GM19239 (cell line): ENCODE results near the gene USP48.

Source experiments
- DNase-seq: peaks from one replicate; pipeline ENCODE4 v3.0.0; 2011; ENCODE audit warnings: low spot score; ENCODE audit not compliant: insufficient read length
- FAIRE-seq: peaks from 2 replicates; lab custom pipeline; 2011; peaks lifted over from hg19 to GRCh38; lab: Jason Lieb, UNC

Gene USP48

DNA sequence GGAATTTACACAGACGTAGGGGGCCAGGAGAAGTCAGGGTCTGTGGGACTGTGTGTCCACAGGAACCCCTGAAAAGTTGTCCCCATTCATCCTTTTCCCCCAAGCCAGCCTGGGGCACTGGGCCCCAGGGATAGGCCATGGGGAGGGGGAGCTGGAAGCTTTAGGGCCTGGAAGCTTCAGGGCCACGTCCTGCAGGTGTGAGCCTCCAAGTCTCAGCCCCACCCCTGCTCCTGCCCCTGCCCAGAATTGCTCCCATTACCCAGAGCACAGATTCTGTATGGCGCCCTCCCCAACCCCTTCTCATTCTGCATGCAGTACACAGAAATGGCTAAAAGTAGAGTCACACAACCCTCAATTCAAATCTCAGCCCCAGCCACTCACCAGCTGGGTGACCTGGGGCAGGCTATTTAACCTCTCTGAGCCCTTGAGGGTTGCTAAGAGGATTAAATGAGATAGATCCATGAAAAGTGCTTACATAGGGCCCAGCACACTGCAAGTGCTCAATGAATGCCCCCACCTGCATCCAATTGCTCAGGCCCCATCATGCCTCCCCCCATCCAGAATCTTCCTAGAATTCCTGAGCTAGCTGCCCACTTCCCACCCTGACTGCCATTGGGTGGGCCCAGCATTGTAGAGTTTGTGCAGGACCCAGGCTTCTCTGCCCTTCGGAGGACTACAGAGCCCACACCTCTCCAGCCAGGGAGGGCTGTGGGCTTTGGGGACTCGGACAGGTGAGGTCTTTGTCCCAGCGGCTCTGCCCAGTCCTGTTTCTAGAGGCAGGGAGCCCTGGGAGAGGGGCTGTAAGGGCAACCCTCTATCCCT is 120.3 kb downstream of the USP48 start:
- DNase-seq (no peak), FAIRE-seq (no peak)

DNA sequence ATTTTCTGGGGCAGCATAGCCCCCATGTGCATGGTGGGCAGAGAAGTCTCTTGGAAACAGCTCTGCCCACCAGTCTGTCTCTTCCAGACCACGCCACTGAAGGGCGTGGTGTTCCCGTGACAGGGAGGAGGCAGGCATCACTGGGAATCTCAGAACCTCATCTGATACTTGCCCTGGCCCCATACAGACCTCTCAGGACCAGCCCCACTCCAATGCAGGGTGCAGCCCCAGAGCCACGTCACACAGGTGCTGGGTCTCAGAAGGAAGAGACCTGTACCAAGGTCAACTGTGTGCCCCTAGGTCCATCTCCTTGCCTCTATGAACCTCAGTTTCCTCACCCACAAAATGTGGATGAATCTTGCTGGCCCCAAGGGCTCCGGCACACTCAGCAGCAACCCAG is 121.1 kb downstream of the USP48 start:
- no peak for DNase-seq
- no peak for FAIRE-seq

DNA sequence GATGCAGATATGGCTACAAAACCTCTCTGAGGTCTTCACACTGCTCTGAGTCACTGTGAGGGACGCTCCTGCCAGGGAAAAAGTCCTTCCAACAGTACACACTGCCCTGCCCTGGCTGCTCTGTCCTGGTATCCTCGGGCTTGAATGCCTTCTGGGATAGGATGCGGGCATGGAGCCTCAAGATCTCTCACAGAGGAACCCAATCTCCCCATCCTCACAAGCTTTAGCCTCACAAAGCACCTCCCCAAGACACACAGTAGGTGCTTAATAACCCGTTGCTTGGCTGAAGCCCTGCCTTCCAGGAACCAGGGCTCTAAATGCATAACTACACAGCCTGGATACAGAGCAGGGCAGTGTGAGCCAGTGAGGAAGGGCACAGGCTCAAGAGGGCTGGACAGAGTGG is 123.0 kb downstream of the USP48 start:
- no peak for FAIRE-seq

DNA sequence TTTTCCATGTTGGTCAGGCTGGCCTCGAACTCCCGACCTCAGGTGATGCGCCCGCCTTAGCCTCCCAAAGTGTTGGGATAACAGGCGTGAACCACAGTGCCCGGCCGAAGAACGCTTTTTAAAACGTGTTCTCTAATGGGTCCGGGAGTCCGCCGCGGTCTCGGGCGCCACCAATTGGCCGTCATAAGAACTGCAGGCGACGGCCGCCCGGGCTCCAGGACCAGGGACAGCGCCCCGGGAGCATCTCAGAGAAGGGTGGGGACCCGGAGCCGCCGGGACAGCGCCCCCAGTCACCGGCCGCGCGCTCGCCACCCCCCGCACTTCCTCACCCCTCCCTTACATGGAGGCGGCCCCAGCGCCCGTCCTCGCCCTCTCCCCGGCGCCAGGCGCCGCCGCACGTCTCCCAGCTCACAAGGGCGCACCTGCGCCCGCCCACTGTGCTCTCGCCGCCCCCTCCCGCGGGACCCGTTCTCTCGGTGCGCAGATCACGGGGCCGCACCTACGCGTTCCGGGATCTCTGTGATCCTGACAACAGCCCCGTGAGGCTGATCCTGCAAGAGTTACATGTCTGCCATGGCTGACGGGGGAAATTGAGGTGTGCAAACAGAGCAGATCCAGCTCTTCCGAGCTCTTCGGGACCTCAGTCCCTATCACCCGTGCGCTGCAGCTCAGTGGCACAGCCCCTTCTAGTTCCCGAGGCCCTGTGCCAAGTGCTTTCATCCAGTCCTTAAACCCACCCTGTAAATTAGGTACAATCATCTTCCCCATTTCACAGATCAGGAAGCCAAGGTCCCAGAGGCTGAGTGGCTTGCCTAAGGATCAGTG is 123.6 kb downstream of the USP48 start:
- DNase-seq (peak; percentile 93), FAIRE-seq (no peak)

More for the DNA sequence above, 123.0 kb downstream of the USP48 start:
- DNase-seq, result no peak

DNA sequence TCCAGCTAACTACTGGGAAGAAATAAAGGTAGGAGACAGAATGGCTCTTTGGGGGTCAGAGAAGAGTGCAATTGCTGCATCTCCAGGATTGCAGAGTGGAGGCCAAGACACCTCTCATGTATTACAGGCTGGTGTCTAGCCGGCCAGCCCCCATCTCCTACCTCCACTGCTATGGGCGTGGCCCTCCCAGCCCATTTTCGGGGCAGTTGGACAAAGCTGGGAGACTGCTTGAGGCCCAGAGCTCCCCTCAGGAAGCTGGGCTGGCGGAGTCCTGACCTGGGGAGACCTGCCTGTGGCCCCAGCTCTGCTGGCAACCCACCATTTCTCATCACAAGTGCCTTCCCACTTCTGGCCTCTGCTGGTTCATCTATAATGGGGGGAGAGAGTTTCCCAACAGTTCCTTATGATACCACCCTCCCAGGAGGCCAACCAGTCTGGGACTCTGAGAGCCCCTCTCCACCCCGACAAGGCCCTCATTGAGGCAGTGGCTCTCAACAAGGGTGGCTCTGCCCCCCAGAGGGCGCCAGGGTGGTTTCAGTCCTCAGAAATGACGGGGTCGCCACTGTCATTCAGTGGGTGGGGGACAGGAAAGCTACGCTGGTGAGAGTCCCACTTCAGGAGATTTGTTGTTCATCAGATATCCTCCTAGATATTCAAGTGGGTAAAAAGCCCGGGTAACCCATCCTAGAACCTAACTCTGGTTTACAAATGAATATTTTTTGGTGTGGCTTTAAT is 125.3 kb downstream of the USP48 start:
- FAIRE-seq (no peak), DNase-seq (no peak)

DNA sequence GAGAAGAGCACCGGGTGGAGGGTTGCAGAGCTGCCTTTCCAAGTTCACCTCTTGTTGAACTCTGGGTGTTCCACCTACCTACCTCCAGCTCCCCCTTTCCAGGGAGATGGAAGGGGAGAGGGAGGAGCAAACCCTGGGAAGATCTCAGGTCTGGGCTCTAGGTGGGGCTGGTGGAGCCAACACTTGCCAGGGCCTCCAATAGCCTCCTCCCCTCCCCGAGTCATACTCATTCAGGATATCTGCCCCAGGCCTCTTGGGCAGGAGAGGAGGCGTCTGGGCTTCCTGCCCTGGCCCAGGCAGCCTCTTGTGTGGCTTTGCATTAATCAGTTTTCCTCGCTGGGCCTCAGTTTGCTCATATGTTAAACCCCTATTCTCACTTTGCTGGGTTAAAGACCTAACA is 127.2 kb downstream of the USP48 start:
- FAIRE-seq (no peak), DNase-seq (no peak)

DNA sequence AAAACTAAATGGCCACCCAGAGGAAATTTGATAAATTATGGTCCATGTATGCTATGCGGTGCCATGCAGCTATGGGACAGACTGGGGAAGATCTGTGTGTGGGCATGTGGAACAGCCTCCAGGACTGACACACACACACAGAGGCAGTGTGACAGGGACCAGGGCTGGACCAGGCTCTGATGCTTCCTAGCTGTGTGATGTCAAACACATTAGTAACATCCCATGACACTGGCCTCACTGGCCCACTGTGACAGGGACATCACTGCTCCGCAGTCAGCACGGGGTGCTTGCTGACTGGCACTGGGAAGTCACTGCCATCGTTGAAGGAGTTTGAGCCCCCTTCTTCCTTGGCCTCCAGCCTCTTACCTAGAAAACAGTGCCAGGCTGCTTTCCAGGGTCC is 127.7 kb downstream of the USP48 start:
- FAIRE-seq, result no peak
- no peak for DNase-seq

DNA sequence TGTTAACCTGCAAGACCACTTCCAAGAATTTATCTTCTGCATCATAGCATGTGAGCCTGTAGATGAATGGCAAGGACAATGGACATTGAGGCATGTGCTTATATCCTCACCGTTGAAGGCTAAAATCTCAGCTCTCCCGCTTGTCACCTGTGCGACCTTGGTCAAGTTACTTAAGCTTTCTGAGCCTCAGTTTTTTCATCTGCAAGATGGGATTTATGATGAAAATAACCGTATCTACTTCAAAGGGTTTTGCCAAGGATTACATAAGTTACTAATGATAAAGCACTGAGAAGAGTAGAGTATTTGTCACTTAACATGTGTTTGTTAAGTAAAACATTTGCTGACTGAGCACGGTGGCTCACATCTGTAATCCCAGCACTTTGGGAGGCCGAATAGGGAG is 128.7 kb downstream of the USP48 start:
- no peak for DNase-seq
- FAIRE-seq, result no peak

DNA sequence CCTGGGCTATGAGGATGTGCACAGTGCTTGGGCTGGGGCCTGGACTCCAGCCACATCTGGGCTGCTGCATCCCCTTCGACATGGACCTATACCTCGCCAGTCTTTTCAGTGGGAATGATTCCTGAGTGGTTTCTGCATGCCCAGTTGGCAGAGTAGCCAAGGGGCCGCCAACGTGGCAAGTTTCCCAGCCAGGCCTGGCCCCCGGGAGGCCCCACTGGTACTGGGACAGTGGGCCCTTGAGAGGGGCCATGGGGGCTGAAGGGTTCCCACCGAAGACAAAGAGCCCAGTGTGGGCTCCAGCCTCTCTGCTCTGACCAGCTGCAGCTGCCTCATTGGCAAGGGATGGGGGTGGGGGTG is 129.2 kb downstream of the USP48 start:
- FAIRE-seq, result no peak
- DNase-seq, result no peak

DNA sequence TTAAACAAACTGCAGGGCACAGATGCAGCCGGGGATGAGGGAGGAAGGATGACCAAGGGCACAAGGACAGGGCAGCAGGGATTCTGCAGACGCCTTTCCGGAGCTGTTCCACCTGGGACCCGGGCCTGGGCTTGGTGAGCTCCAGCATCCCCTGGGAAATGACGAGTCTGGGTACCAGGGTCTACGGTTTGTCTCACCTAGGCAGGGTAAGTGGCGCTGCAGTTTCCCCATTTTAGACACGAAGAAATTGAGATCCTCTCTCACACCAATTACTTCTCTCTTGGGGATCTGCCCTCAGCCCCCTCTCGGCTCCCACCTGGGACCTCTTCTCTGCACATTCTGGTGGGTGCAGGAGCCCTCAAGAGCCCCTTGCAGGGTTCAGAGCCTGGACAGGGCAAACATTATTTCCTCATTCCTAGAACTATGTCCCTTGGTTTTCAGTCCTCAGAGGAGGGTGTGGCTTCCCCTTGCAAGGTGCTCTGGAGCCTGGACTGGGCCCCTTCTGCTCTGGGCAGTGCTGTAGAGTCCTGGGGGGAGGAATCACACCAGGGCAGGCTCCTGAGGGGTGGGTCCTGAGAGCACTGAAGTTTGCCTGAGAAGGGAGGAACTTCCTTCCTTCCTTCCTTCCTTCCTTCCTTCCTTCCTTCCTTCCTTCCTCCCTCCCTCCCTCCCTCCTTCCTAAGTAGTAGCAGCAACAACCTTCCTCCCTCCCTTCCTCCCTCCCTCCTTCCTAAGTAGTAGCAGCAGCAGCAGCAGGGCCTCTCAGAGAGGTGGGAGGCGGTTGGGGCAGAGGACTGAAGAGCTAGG is 129.8 kb downstream of the USP48 start:
- FAIRE-seq (no peak), DNase-seq (no peak)

DNA sequence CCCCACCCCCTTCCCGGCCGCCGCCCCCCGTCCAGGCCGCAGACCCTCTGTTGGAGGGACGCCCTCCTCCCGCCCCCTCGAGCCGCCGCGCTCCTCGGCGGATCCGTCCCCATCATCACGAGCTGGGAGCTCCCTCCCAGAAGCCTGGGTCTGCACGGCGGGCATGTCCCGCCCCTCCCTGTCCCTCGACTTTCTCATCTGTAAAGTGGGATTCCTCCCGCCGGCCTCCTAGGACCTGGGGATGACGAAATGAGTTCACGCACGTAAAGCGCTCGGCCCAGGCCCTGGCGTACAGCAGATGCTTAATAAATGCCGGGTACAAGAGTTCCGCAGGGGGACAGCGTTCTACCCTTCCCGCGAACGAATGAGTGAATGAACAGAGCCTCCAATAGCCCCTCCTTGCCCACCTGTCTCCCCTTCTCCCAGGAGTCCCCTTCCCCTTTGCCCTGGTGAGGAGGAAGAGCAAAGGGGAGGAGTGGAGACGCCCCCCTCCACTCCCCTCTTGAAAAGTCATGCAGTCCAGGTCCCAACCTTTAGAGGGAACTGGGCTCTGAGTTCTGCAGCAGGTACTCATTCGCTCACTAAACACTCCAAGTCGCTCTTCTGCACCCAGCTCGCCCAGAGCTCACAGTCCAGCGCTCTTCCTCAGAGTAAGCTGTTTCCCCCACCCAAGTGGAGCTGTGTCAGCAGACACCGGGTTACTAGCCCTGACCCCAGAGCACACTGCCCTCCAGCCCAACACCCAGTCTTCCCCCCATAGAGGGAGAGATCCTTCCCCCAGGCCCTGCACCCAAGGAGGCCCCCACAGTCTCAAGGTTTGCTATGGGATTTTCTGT is 130.6 kb downstream of the USP48 start:
- DNase-seq (no peak), FAIRE-seq (no peak)

DNA sequence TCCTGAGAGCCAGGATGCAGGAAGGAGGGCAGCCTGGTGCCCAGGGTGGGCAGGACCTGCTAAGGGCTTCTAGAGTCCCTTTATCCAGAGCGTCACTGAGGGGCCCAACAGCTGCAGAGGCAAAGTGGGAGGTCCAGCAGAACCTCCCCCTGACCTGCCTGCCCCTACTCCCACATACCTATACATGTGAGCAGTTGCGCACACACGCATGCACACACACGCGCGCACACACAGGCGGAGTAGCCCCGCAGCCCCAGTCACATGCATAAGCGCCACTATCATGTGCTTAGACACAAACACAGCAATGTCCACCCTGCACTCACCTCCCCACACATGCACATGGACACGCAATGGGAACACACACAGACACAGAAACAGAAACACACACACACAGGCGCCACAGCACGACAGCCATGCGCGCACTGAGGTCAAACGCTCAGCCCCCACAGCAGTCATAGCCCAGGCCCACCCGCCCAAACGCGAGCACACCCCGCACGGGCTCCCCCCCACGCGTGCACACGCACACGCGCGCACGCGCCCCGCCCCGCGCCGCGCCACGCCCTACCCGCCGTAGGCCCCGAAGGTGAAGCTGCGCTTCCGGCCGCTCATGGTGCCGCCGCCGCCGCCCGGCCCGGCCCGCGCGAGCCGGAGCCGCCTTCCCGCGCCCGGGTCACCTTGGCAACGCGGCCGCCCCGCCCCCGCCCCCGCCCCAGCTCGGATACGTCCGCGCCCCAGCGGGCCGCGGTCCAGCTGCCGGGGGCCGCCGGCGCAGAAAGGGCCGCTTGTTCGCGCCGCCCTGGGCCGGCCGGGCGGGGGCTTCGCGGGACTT is 131.5 kb downstream of the USP48 start:
- DNase-seq, result no peak
- FAIRE-seq, result no peak

DNA sequence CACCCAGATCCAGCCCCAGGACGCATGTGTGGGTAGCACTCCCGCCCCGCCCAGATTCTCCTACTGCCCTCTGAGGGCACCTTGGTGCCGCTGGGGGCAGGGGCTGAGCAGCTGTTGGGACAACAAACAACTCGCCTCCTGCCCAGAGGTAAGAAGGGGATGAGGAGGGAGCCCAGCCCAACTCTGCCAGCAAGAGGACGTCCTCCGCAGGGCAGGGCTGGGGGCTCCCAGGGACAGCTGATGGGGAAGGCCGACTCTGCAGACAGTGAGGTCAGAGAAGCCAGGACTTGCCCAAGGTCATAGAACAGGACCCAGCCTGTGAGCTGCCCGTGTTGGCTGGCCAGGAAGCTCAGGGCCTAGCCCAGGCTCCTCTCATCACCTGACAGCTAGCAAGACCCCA is 132.5 kb downstream of the USP48 start:
- DNase-seq (no peak), FAIRE-seq (no peak)

DNA sequence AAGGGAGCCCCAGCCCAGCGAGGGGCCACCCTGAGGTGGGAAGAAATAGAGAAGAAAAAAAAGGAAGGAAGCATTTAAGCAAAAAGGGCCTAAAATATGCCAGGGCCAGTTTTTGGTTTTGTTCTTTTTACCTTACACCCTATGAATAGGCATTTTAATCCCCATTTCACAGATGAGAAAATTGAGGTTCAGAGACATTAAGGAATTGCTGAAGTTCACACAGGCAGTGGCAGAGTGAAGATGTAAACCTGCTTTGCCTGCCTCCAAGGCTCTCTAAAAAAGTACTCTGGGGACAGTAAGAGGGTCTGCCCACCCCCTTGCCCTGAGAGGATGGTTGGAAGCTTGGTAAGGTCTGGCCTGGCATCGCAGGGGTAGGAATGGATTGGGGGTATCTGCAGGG is 133.6 kb downstream of the USP48 start:
- DNase-seq (no peak), FAIRE-seq (no peak)

DNA sequence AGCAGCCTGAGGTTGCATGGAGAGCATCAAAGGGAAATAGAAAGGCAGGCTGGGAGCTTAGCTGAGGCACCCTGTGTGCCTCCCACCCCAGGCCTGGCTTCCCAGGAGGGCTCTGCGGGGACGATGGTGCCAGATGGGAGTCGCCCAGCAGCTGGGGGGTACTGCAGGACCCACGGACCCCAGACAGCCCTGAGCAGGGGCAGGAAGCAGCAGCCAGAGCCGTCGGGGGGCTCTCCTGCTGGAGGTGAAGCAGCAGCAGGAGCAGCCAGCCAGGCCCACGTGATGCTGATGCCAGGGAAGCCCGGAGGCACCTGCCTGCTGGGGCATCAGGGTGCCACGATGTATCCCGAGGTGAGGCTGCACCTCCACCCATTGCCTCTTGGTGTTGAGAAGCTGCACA is 134.2 kb downstream of the USP48 start:
- no peak for FAIRE-seq

DNA sequence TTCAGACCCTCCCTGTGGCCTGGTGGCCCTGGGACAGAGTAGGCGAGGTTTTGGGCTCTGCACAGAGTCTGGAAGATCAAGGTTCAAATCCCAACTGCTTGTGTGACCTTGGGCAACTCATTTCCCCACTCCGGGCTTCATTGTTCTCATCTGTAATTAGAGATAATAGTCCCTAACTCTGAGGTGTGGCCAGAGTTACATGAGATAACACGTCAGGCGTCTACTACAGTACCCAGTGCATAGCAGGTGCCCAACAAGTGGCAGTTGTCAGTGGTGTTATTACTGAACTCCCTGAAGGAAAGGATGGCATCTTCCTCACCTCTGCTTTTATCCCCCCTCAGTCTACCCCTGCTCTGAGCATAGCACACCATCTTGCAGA is 134.6 kb downstream of the USP48 start:
- DNase-seq, result no peak
- FAIRE-seq, result no peak

More for the DNA sequence above, 134.2 kb downstream of the USP48 start:
- no peak for DNase-seq

DNA sequence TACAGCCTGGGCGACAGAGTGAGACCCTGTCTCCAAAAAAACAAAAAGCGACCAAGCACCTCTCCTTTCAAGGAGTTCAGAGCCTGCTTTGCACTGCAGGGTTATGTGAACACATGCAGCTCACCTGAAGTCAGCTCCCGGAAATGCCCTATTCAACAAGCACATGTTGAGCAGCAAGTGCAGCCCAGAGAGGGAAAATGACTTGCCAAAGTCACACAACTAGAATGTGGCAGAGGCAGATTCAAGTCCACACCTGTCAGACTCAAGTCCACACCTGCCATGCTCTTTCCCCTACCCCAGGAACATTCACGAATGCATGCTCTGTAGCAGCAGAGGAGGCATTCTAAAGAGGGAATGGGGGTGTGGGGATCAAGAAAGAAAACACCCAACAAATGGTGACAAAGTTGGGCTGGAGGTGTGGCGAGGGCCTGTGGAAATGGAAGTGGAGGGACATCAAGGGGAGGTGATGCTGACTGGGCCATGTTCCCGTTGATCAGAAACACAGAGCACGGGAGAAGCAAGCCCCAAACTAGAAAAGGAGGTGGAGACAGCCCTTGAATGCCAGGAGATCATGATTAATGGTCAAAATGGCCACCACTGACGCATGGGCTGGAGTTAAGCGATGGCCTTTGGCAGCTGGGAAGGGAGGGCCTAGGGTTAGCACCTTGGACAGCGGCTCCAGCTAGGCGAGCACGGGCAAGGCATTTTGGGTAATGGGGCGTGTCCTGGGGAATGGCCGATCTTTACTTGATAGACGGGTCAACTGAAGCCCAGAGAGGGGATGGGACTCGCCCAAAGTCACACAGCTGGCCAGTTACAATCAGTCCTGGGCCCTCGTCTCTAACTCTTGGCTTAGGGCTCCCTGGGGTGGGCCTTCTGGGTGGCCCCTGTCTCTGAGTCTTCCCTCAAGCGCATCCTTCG is 135.3 kb downstream of the USP48 start:
- DNase-seq (peak; percentile 66), FAIRE-seq (no peak)
